Thyroid gland (tissue), 4 donors: ENCODE measurements around the gene HIVEP3. TPM values are rescaled to one million over a fixed set of nuclear protein-coding genes. Genes with fewer than 3 reads are reported as not detected.
A peak's percentile ranks its signal among the peaks of the same experiment; 100 is the strongest.

Source experiments
- DNase-seq, 2 donors: peaks; one replicate each; pipeline ENCODE4 v3.0.0-alpha.2; 2019
- H3K27ac ChIP-seq, 3 donors: fragments of 200-600 bp; sonication (generic); 1 replicate in 2 of 3; 2 replicates in 1 of 3; pipeline ENCODE4 v1.5.1; 2016 to 2019; ENCODE audit warnings: mild to moderate bottlenecking in 1 of 3, moderate library complexity in 1 of 3
- H3K27me3 ChIP-seq: fragments of 200-600 bp; sonication (generic); one replicate; pipeline ENCODE4 v1.5.1; 2019
- H3K36me3 ChIP-seq, 2 donors: fragments of 200-600 bp; sonication (generic); one replicate each; pipeline ENCODE4 v1.5.1; 2016 to 2019
- H3K4me1 ChIP-seq, 2 donors: fragments of 200-600 bp; sonication (generic); one replicate each; pipeline ENCODE4 v1.5.1; 2017 to 2019
- H3K4me3 ChIP-seq, 3 donors: fragments of 200-600 bp; sonication (generic); replicated peaks in 1 of 3; 1 replicate in 2 of 3; 2 replicates in 1 of 3; pipeline ENCODE4 v1.5.1; 2016; ENCODE audit warnings: mild to moderate bottlenecking in 1 of 3
- H3K9me3 ChIP-seq: fragments of 200-600 bp; sonication (generic); one replicate; pipeline ENCODE4 v1.5.1; 2017
- POLR2A ChIP-seq, 2 donors: fragments of 450-650 bp; IDR thresholded peaks; one replicate each; pipeline ENCODE4 v1.6.1; 2017; ENCODE audit warnings: antibody characterized with exemption in 2 of 2, mild to moderate bottlenecking in 2 of 2, moderate library complexity in 1 of 2
- WGBS, 2 donors: methylation state at CpG; one replicate each; pipeline ENCODE4 v1.1.5; 2017; 5-methylcytosine and 5-hydroxymethylcytosine counted together
- intact Hi-C: fragments of 100-400 bp; cut with DNase I; formaldehyde crosslinking; loops from one replicate; pipeline ENCODE4 v1.15.1; 2023
- total RNA-seq, 4 donors: library from RNA; depleted of rRNA; stranded (reverse); fragments of >200 nt; gene quantifications; one replicate each; pipeline ENCODE4 v1.2.3, GENCODE V29; 2016
- TF ChIP-seq, protein P1 (sequence below), 6 experiments: fragments of 200-600 bp in 3 of 6; fragments of 450-650 bp in 3 of 6; sonication (generic) in 3 of 6; IDR thresholded peaks; one replicate each; pipeline ENCODE4 v1.5.1; 2016 to 2019; ENCODE audit warnings: antibody characterized with exemption in 6 of 6, mild to moderate bottlenecking in 2 of 6, inconsistent platforms in 1 of 6, moderate library complexity in 1 of 6

Gene HIVEP3
- total RNA-seq, 4 donors from 2014 or later: 9.7 to 13.5 (median 12.5) TPM

DNA sequence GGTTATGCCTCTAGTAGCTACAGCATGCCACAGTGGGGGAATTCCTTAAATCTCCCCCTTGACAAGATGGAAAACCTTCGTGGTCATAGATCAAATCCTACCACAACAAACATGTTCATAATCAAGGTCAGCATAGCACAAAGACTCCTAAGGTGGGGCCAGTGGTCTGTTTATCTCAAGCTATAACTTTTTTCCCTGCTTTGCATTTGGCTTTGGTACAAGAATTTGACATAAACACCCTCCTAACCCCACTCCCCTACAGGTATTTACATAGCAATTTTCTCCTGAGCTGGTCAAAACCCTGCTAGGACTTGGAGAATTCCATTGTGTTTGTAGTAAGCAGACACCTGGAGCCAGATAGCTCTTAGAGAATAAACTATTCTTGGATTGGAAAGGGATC lies 58.5 kb downstream of the HIVEP3 start:
- H3K9me3 ChIP-seq: no peaks in the 10 kb centered on the region
- peaks cover 4 to 11% of the 10 kb centered on the region in 2 donors for H3K4me1 ChIP-seq
- no peaks in the 10 kb centered on the region for H3K36me3 ChIP-seq
- WGBS, 2 donors: 60 to 81% methylated on average over 1 of the region's 1 CpG
- intact Hi-C loops: no loop called here
- TF ChIP-seq, protein P1, sequence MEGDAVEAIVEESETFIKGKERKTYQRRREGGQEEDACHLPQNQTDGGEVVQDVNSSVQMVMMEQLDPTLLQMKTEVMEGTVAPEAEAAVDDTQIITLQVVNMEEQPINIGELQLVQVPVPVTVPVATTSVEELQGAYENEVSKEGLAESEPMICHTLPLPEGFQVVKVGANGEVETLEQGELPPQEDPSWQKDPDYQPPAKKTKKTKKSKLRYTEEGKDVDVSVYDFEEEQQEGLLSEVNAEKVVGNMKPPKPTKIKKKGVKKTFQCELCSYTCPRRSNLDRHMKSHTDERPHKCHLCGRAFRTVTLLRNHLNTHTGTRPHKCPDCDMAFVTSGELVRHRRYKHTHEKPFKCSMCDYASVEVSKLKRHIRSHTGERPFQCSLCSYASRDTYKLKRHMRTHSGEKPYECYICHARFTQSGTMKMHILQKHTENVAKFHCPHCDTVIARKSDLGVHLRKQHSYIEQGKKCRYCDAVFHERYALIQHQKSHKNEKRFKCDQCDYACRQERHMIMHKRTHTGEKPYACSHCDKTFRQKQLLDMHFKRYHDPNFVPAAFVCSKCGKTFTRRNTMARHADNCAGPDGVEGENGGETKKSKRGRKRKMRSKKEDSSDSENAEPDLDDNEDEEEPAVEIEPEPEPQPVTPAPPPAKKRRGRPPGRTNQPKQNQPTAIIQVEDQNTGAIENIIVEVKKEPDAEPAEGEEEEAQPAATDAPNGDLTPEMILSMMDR (IDR thresholded peaks at IDR 0.05): no peak
- TF ChIP-seq POLR2A (IDR thresholded peaks at IDR 0.05): no peak
- no peak for DNase-seq
- no peak overlapping the region for H3K27ac ChIP-seq
- no peaks in the 10 kb centered on the region for H3K27me3 ChIP-seq
- no peak overlapping the region for H3K4me3 ChIP-seq

DNA sequence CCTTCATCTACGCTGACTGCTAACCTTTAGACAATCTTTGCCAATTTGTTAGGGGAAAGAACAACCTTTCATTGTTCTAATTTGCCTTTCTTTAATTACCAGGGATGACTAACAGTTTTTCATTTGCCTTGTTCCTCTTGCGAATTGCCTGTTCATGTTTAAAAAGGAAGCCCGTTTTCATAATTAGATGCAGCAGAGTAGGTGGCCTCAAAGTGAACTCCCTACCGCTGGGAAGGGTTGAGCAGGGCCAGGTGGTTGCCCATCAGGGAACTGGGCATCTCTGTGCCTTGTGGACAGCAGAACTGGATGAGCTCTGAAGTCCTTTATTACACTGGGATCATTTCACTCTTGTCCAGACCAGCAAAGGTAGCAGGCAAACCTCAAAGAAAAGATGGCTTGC lies 59.0 kb downstream of the HIVEP3 start:
- intact Hi-C loops: no loop called here
- no peaks in the 10 kb centered on the region for H3K9me3 ChIP-seq
- H3K4me3 ChIP-seq: no peak overlapping the region
- 90% methylated on average over 4 of the region's 4 CpGs for WGBS, 2 donors
- H3K36me3 ChIP-seq: no peaks in the 10 kb centered on the region
- DNase-seq: no peak
- TF ChIP-seq, protein P1 (IDR thresholded peaks at IDR 0.05): no peak
- no peak for TF ChIP-seq POLR2A (IDR thresholded peaks at IDR 0.05)
- H3K4me1 ChIP-seq: peaks cover 4 to 11% of the 10 kb centered on the region in 2 donors
- no peaks in the 10 kb centered on the region for H3K27me3 ChIP-seq
- H3K27ac ChIP-seq: no peak overlapping the region

DNA sequence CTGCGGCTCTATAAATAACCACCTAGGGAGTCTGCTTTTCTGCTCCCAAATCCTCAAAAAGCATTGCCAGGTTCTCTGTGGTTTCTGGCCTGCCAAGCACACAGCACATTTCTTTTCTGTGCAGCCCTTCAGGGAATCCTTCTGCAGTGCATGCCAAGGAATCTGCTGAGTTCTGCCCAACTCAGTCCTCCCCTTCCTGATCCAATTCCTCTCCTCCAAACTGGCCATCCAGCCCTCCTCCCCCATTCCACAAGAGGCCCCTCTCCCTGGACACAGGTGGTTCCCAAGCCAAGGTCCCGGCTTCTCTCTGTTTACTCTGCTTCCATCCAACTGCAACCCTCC lies 61.8 kb downstream of the HIVEP3 start:
- peaks cover 4 to 15% of the 10 kb centered on the region in 2 donors for H3K4me1 ChIP-seq
- no peaks in the 10 kb centered on the region for H3K27me3 ChIP-seq
- no peak for TF ChIP-seq POLR2A (IDR thresholded peaks at IDR 0.05)
- TF ChIP-seq, protein P1 (IDR thresholded peaks at IDR 0.05): no peak
- 51 to 67% methylated on average over 2 of the region's 2 CpGs for WGBS, 2 donors
- H3K4me3 ChIP-seq: no peak overlapping the region
- intact Hi-C loops: no loop called here
- no peak overlapping the region for H3K27ac ChIP-seq
- no peaks in the 10 kb centered on the region for H3K9me3 ChIP-seq
- no peaks in the 10 kb centered on the region for H3K36me3 ChIP-seq
- peak in 1 of 2 donors; percentile 9 for DNase-seq

DNA sequence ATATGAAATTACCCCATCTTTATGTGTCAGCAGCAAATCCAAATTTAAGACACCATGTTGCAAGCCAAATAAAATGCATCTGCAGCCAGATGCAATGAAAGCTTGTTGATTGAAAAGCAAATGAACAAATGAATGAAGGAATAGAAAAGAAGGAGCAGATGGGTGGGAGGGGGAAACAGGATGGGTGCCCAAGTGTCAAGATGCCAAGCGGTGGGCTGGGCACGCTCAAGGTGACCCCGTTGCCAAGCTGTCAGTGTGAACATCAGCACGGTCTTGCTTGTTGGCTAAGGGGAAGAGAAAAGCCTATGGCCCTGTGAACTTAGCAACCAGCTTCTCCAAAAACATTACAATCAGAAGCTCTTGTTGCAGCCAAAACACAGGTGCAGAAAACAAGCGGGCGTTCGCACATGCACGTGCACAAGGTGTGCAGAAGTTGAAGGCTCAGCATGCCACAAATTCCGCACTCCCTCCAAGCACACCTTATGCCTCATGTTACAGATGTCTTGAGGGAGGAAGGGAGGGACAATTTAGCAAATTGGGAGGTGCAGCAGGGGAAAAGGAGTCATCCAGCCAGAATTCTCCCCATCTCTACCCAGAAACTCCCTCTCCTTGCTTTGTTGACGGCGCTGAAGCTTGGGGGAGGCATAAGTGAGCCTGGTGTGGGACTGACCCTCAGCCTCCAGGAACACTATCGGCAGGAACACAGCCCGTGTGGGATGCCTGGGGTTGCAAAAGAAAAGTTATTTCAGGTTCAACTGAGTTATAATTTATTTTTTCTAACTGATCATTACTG lies 62.4 kb downstream of the HIVEP3 start:
- Histone ChIP-seq H3K4me1 (peaks cover 4 to 15% of the 10 kb centered on the region in 2 donors), H3K36me3 (no peaks in the 10 kb centered on the region), H3K27me3 (no peaks in the 10 kb centered on the region), H3K9me3 (no peaks in the 10 kb centered on the region), H3K27ac (no peak overlapping the region), H3K4me3 (no peak overlapping the region)
- intact Hi-C loops: no loop called here
- WGBS, 2 donors: 84 to 93% methylated on average over 13 of the region's 13 CpGs
- TF ChIP-seq, protein P1 (IDR thresholded peaks at IDR 0.05): no peak
- no peak for TF ChIP-seq POLR2A (IDR thresholded peaks at IDR 0.05)
- no peak for DNase-seq

DNA sequence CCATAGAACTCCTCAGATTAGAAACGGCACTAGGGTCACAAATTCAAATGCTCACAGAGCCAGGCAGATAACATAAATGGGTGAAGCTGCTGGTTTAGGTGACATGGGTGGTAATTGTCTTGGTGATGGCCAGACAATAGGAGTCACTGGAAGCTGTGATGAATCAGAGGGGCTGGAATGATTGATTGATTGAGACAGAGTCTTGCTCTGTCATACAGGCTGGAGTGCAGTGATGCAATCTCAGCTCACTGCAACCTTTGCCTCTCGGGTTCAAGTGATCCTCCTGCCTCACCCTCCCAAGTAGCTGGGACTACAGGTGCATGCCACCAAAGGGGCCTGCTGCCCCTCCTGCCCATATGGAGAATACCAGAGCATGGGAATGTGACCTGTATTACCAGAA lies 63.0 kb downstream of the HIVEP3 start:
- Histone ChIP-seq H3K36me3 (no peaks in the 10 kb centered on the region), H3K4me1 (peaks cover 4 to 15% of the 10 kb centered on the region in 2 donors), H3K9me3 (no peaks in the 10 kb centered on the region), H3K27ac (no peak overlapping the region), H3K4me3 (no peak overlapping the region), H3K27me3 (no peaks in the 10 kb centered on the region)
- no peak for DNase-seq
- WGBS, 2 donors: 87 to 91% methylated on average over 2 of the region's 2 CpGs
- intact Hi-C loops: no loop called here
- TF ChIP-seq, protein P1 (IDR thresholded peaks at IDR 0.05): no peak
- no peak for TF ChIP-seq POLR2A (IDR thresholded peaks at IDR 0.05)
